Activated CD4-positive, alpha-beta T cell treated with anti-CD3 and anti-CD28 coated beads, Interleukin-2, Interleukin-6, amounts not matched to agents 100 ng/mL and 50 ng/mL, durations not matched to agents 16 hours and 8 hours (primary cell): Measurements from ENCODE around the gene ALPG.
"Not testable (repeated sequence)": the region's sequence is repeated elsewhere in the genome, so short reads cannot be mapped to it uniquely, and the experiment has no call there.

Source experiments
- DNase-seq: peaks from one replicate; pipeline ENCODE4 v3.0.0-alpha.2; 2020

The ALPG gene

GRCh38 chr2:232442431-232442830, 35.8 kb downstream of the ALPG start:
- not testable (repeated sequence) for DNase-seq

- not testable (repeated sequence) for DNase-seq
These were observed 36.4 kb downstream of the ALPG start for GRCh38 chr2:232443047-232443446.

DNA sequence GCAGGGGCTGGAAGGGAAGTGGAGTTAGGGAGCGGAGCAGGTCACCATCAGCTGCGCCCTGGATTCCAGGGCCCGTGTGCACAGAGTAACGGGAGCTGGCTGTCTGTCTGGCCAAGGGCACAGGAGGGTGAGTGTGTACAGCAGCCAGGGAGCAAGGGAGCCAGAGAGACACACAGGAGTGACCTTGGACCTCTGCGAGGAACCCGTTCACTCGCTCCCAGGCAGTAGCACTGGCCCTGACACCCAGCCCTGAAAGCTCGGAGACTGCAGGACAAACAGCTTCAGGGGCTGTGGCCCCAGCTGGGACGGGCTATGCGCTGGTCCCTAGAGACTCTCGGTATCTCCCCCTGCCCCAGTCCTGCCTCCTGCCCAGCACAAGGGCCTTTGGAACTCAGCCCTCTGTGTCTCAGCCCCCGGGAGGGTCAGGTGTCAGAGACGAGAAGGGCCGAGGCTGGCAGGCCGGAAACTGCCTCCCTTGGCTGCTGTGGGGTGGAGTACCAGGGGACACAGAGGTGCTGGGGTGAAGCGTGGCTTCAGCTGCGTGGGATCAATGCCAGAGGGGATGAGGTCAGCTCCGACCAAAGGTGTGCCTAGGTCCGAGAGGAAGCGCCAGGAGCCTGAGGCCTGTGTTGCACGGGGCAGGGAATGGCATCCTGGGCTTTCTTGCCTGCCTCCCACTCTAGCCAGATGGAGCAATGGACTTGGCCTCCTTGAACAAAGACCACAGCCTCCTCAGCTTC, 37.2 kb downstream of the ALPG start:
- not testable (repeated sequence) for DNase-seq

GRCh38 chr2:232444409-232445148, 37.9 kb downstream of the ALPG start:
- DNase-seq: peak; percentile 90

- DNase-seq: not testable (repeated sequence)
These were observed 38.7 kb downstream of the ALPG start for GRCh38 chr2:232445149-232445885.

DNA sequence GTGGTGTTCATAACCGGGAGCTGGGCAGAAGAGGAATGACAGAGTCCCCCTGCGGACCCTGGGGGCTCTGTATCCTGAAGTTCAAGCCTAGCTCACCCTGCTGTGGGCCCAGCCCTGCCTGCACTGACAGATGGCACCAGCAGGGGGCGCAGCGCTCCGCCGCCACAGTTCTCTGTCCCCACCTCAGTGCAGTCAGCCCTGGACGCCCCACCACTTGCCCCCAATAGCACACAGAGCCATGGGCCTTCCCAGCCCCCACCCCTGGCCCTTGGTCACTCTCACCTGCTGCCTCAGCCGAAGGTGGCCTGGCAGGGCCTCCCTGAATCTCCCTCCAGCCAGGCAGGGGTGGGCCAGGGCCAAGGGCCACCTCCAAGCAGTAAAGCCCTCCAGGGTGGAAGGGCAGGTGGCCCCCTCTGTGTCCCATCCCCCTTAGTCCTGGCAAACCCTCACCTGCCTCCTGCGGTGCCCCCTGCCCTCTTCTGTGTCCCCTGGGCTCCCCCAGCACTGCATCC, 39.7 kb downstream of the ALPG start:
- not testable (repeated sequence) for DNase-seq

DNA sequence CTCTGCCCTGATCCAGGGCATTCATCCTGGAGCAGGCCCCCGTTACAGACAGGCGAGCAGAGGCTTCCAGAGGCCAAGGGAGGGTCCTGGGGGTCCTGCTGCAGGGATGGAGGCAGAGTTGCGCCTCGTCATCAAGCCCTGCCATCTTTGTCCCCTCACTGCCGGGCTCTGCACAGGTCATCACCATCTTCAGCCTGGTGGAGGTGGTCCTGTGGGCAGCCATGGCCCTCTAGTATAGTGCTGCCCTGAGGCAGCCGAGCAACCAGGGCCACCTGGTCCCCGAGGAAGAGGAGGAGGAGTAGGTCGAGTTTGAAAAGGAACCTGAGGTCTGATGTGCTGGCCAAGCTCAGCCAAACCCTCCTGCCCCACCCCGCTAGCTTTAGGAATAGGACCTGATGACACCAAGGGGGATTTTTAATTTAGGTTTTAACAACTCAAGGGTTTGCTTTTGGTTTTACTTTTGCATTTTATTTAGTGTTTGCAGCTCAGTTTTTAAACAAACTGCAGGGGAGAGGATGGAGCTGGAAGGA, 40.5 kb downstream of the ALPG start:
- no peak for DNase-seq

DNA sequence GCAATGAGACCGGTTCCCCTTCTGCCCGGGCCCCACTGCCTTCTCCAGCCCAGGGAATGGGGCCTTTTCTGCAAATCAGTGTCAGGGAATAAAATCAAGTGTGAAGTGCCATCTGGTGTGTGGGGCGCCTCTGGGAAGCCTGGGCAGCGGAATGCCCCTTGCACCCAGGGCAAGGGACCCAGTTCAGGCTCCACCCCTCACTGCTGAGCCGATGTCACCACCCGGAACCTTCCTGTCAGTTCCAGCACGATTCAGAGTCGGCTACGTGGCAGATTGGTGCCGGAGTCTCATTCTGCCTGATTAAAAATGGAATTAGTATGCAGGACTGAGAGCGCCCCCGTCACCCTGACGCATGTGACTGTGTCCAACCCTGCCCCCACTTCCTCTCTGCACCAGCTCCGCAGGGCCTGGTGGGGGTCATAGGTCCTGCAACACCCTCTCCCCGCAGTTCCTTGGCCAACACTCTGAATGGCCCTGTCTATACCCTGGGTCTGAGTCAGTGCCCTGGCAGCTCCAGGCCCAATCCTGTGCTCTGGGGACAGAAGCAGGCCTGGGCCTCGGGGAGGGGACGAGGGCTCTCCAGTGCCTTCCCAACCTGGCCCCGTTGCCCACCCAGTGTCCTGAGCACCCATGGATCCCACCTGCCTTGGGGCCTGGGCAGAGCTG, 41.1 kb downstream of the ALPG start:
- no peak for DNase-seq

DNA sequence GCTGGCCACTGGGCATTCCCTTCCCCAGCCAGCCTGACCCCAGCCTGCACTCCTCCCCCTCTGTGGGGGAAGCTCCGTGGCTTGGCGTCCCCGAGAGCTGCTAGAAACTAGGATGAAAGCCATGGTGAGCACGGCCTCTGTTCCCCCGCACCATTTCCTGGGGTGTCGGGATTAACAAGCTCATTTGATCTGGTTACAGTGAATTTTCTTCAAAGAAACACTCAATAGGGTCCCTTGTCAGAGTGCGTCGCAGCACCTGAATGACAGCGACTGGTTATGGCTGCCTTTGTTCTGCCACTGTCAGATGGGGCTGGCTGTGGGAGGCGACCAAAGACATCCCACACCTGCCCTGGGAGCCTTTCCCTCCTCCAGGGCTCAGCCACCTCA, 41.7 kb downstream of the ALPG start:
- DNase-seq: no peak

- DNase-seq: no peak
These were observed 43.3 kb downstream of the ALPG start for GRCh38 chr2:232449964-232450363.

DNA sequence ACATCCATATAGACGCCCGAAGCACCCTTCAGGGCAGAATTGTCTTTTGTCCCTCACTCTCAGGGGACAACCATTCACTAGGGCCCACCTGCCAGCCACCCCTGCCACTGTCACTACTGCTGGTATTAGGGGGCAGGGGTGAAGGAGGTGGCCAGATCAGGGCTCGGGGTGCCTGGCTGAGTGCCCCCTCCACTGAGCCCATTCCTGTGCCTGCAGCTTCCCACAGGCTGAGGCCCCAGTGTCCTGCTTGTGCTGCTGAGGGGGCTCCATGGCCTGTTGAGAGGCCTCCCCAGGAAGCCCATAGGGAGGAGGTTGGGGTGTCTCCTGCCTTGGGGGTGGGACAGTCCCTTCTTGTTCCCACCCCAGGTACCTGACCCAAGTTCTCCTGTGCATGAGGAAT, 45.0 kb downstream of the ALPG start:
- DNase-seq: not testable (repeated sequence)

DNA sequence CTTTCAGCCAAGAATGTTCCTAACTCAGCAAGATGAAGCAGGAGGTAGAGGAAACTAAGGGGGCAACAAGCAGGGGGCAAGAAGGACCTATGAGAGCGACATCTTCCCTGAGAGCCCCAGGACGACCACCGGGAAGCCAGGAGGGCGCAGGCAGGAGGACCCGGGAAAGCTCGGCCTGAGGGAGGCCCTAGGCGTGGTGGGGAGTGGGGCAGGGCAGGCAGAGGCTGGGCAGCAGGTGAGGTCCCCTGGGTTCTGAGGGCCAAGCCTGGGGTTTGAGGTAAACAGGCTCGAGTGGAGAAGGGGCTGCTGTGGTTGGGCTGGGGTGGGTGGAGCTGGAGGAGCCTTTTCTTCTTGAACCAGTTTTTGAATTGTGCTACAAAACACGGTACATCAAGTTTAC, 48.0 kb downstream of the ALPG start:
- no peak for DNase-seq

- DNase-seq: no peak
These were observed 49.0 kb downstream of the ALPG start, which contains the start of gene ALPI for GRCh38 chr2:232455426-232456255. TSS of gene ALPI (plus strand) at chr2:232456153. CDS start at chr2:232456200, 47 bp downstream.

- no peak for DNase-seq
These were observed 49.9 kb downstream of the ALPG start for GRCh38 chr2:232456296-232457120.

GRCh38 chr2:232457121-232458011, 50.7 kb downstream of the ALPG start:
- DNase-seq: no peak

DNA sequence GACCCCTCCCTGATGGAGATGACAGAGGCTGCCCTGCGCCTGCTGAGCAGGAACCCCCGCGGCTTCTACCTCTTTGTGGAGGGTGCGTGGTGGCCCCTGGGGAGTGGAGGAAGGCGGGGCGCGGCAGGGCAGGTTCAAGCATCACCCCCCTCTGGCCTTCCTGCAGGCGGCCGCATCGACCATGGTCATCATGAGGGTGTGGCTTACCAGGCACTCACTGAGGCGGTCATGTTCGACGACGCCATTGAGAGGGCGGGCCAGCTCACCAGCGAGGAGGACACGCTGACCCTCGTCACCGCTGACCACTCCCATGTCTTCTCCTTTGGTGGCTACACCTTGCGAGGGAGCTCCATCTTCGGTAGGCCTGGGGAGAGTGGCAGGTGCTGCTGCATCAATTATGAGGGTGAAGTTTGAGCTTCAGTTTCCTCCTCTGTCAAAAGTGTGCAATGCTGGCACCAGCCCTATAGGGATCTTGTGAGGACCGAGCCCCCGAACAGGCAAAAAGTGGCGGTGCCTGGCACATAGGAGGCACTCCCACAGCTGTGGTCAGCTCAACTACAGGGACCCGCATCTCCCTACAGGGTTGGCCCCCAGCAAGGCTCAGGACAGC, 51.5 kb downstream of the ALPG start:
- no peak for DNase-seq

GRCh38 chr2:232458661-232459418, 52.2 kb downstream of the ALPG start:
- no peak for DNase-seq

DNA sequence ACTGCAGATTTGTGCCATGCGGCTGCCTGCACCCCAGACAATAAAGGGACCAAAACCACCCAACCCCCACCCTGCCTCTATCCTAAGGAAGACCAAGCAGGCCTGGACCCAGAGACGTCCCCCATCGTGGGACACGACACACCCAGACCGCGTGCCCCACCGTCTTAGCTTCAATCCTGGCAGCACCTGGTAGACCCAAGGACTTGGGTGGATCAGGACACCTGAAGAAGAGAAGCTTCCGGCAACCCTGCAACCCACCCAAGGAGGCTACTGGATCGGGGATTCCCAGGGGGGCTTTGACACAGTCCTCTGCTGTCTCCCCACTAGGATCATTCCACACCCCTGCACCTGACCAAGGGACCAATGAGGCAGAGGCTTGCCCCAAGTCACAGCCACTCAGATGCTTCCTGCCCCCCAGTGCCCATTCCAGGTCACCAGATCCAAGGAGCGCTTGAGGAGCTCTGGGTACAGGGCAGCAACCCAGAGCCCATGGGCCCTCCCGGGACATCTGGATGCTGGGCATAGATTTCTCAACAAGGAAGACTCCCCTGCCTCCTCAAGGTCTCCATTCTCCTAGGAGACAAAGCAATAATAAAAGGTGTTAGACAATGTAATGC, 52.9 kb downstream of the ALPG start:
- no peak for DNase-seq
